Erythroblast (primary cell): ENCODE data around the gene MADCAM1.

Source experiments
- GATA1 ChIP-seq: IDR thresholded peaks from 2 replicates; pipeline ENCODE4 v1.6.1; 2011; ENCODE audit warnings: low read depth, mild to moderate bottlenecking, control low read depth, low read length, moderate library complexity
- POLR2A ChIP-seq: IDR thresholded peaks from 2 replicates; pipeline ENCODE4 v1.6.1; 2011; ENCODE audit warnings: mild to moderate bottlenecking, low read length

DNA sequence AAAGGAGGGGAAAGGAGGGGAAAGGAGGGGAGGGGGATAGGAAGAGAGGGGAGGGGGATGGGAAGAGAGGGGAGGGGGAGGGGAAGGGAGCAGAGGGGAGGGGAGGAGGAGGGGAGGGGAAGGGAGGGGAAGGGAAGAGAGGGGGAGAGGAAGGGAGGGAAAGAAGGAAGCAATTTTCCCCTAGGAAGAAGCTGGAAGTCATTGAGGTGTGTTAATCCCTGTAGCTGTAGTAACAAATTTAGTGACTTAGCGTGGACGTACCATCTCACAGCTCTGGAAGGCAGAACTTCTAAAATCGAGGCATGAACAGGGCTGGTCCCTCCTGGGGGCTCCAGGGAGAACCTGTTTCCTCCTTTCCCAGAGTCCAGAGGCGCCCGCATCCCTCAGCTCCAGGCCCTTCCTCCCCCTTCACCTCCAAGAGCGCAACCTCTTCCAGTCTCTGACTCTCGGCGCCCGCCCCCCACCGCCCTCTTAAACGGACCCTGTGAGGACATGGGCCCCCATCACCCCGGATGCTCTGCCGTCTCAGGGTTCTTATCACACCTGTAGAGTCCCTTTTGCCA lies 29.7 kb downstream of the MADCAM1 start:
- TF ChIP-seq POLR2A (no peak), GATA1 (no peak)
